GM18951 (cell line): ENCODE measurements around the gene ETFB.

ENCODE experiments used
- POLR2A ChIP-seq: IDR thresholded peaks from 4 replicates; pipeline ENCODE4 v1.6.1; 2011; ENCODE audit warnings: mild to moderate bottlenecking; ENCODE audit not compliant: insufficient read length, insufficient read depth; ENCODE audit errors: extremely low read depth
- in situ Hi-C: fragments of 300-500 bp; cut with MboI; formaldehyde crosslinking; loops from one replicate; pipeline ENCODE4 v1.12.0; 2022; ENCODE audit warnings: low sequenced_read_pairs, mixed read lengths, inconsistent platforms; ENCODE audit not compliant: unreplicated experiment

Gene ETFB

GRCh38 chr19:51367565-51368365 is 1.6 kb upstream of the ETFB start:
- TF ChIP-seq POLR2A = peak; percentile 72
- in situ Hi-C loops = no loop called here

- in situ Hi-C loops = no loop called here
- no peak for TF ChIP-seq POLR2A
These were observed 1.0 kb upstream of the ETFB start for GRCh38 chr19:51367255-51367564.

- TF ChIP-seq POLR2A = peak; percentile 81
- in situ Hi-C loops = no loop called here
These were observed 434 bp upstream of the ETFB start for GRCh38 chr19:51366389-51367254.

GRCh38 chr19:51365211-51365964 is 800 bp downstream of the ETFB start:
- no peak for TF ChIP-seq POLR2A
- in situ Hi-C loops = no loop called here

DNA sequence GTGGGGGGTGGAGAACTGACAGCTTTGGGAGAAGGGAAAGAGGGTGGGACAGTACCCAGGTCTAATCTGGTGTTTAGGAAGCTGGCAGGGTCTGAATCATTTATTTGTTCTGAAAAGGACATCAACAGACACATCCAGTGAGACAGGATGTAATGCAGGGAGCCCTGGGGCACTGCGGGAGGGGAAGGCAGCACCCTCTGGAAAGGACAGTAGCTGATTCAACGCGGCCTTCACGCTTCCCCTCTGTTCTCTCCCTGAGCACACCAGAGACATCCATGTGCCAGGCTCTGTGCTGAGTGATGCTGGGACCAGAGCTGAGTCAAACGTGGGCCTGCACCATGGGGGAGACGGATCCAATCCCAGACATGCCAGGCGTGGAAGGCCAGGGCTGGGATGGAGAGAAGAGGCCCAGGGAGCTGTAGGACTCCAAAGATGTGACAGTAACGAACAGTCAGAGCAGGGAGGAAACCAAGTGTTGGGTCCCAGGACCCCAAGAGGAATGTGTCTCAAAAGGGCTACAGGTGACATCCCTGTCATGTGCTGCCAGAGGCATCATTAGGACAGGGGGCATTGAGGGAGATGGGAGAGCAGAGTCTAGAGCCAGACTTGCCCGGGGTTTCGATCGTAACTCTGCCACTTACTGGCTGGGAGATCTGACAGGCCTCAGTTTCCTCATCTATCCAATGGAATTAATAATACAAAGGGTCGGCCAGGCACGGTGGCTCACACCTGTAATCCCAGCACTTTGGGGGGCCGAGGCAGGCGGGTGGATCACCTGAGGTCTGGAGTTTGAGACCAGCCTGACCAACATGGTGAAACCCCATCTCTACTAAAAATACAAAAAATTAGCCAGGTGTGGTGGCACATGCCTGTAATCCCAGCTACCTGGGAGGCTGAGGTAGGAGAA is 1.7 kb downstream of the ETFB start:
- in situ Hi-C loops = no loop called here
- TF ChIP-seq POLR2A = no peak

GRCh38 chr19:51361239-51361638 is 4.9 kb downstream of the ETFB start:
- TF ChIP-seq POLR2A = no peak
- in situ Hi-C loops = no loop called here

DNA sequence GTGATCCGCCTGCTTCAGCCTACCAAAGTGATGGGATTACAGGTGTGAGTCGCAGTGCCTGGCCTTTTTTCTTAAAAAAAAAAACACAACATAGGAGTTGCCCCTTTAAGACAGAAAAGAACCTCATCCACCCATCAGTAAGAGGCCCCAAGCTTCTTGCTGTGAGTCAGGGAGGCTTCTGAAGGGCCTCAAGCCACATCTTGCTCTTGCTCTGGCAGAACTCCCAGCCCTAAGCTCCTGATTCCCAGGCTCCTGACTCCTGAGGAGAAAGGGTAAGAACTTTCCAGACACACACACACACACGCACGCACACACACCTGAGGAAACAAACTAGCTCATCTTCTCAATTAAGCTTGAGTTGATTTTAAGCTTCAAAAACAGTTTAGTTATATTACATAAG is 6.9 kb downstream of the ETFB start:
- in situ Hi-C loops = no loop called here
- TF ChIP-seq POLR2A = no peak

GRCh38 chr19:51357952-51358351 is 8.2 kb downstream of the ETFB start:
- in situ Hi-C loops = no loop called here
- no peak for TF ChIP-seq POLR2A

DNA sequence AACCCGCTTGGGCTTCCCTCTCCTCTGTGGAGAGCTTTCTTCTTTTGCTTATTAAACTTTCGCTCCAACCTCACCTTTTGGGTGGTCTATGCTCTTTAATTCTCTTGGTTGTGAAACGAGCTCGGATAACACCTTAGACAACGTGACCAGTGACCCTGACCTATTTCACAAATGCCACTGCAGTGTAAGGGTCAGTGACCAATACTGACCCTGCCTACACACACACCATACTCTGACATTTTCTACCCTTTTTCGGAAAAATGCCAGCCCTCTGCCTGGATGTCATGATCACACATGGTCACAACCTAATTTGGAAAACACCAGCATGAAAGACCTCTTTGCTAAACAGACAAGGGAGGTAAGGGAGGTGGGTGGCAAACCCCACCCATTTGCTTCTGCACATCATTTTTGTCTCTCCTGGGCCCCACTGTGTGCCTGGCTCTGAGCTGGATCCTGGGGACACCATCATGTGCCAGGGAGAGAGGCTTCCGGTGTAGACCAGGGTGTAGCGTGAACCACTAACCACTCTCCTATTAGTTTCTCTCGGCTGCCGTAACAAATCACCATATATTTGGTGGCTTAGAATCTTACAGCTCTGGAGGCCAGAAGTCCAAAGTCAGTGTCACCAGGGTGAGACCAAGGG is 9.9 kb downstream of the ETFB start:
- TF ChIP-seq POLR2A = no peak
- in situ Hi-C loops = no loop called here

- in situ Hi-C loops = no loop called here
These were observed 11.4 kb downstream of the ETFB start for GRCh38 chr19:51354742-51355148.

DNA sequence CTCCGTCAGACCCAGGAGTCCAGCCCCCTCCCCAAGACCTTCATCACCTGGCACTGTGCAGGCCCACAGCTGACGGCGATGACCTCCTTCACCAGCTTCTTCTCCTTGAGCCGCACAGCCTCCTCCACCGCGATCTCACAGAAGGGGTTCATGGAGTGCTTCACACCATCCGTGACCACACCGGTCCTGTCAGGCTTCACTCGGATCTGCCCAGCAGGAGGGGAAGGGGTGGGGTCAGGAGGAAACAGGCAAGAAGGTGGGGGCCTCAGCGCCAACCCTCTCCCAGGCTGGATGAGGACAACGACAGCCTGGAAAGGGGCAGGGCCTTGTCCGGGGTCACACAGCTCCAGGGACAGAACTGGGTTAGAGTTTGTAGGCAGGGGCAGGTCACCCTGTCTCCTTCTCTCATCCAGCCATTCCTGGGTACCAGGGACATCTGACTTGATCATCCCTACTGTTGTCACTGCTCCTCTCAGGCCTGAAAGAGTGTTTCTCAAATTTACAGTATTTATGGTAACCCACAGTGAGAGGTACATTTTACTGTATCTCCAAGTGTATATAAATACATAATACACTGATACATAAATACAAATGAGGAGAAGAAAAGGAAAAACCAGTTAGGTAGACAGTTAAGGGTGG is 12.0 kb downstream of the ETFB start:
- TF ChIP-seq POLR2A = no peak
- in situ Hi-C loops = no loop called here

More at GRCh38 chr19:51354742-51355148, 11.4 kb downstream of the ETFB start:
- TF ChIP-seq POLR2A = no peak

- in situ Hi-C loops = no loop called here
- TF ChIP-seq POLR2A = no peak
These were observed 13.3 kb downstream of the ETFB start for GRCh38 chr19:51352783-51353360.
